RCC 7860 (cell line): Measurements from ENCODE around the gene CTNNBL1.
A peak's percentile ranks its signal among the peaks of the same experiment; 100 is the strongest.
"Not testable (repeated sequence)": the region's sequence is repeated elsewhere in the genome, so short reads cannot be mapped to it uniquely, and the experiment has no call there.

ENCODE experiments used
- DNase-seq: peaks from one replicate; pipeline ENCODE4 v3.0.0-alpha.2; 2015; ENCODE audit warnings: low spot score
- FAIRE-seq: peaks from 2 replicates; lab custom pipeline; 2012; peaks lifted over from hg19 to GRCh38; lab: Jason Lieb, UNC

The CTNNBL1 gene

GRCh38 chr20:37677969-37678861 lies 15.6 kb upstream of the CTNNBL1 start:
- FAIRE-seq = no peak
- DNase-seq = no peak

DNA sequence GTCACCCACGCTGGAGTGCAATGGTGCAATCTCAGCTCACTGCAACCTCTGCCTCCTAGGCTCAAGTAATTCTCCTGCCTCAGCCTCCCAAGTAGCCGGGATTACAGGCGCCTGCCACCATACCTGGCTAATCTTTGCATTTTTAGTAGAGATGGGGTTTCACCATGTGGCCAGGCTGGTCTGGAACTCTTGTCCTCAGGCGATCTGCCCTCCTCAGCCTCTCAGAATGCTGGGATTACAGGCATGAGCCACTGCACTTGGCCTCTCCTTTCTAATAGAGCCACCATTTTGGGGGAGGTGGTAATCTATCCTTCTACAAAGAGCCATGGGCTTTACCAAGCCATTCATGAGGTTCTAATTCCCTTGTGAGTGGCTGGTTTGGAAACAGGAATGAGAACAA lies 14.1 kb upstream of the CTNNBL1 start:
- FAIRE-seq, DNase-seq: not testable (repeated sequence)

GRCh38 chr20:37680420-37680819 lies 13.4 kb upstream of the CTNNBL1 start:
- DNase-seq (peak; percentile 30), FAIRE-seq (no peak)

DNA sequence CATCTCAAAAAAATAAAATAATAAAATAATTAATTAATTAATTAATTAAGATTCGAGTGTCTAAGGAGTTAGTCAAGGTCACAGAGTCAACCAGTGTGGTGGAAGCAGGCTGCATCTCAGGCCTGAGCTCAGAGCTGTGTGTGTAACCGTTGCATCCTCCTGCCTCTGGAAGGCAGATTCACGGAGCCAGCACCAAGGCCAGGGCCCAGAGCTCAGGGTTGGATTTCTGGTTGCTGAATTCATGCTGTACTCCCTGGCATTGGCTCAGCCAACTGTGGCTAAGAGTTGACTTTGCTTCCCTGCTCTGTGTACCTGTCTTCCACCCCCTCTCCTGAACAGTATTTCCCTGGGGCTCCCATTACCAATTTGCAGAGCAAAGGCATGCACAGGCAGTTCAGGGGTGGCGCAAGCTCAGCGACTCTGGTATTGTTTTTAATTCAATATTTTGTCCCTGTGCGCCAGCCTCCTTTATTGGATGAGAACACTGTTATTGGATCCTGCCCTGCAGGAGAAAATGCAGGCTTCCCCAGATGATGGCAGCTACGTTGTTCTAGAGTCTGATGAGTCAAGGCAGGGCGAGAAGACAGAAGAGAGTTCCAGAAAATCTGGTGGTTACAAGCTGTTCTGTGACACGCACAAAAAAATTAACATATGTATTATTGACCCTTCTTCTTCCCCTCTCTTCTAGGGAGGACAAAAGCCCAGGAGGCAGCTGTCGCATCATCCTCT lies 12.3 kb upstream of the CTNNBL1 start:
- FAIRE-seq = no peak
- DNase-seq = no peak

DNA sequence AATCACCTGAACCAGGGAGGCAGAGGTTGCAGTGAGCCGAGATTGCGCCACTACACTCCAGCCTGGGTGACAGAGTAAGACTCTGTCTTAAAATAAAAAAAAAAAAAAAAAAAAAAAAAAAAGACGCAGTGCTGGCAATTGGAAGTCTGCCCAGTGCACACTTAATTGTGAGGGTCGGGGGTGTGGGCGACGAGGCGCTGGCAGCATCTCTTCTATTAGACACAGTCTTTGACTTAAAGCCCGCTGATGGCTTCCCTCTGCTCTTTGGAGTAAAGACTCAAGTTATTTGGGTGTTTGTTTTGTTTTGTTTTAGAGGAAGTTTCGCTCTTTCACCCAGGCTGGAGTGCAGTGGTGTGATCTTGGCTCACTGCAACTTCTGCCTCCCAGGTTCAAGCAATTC lies 10.7 kb upstream of the CTNNBL1 start:
- FAIRE-seq, DNase-seq: not testable (repeated sequence)

DNA sequence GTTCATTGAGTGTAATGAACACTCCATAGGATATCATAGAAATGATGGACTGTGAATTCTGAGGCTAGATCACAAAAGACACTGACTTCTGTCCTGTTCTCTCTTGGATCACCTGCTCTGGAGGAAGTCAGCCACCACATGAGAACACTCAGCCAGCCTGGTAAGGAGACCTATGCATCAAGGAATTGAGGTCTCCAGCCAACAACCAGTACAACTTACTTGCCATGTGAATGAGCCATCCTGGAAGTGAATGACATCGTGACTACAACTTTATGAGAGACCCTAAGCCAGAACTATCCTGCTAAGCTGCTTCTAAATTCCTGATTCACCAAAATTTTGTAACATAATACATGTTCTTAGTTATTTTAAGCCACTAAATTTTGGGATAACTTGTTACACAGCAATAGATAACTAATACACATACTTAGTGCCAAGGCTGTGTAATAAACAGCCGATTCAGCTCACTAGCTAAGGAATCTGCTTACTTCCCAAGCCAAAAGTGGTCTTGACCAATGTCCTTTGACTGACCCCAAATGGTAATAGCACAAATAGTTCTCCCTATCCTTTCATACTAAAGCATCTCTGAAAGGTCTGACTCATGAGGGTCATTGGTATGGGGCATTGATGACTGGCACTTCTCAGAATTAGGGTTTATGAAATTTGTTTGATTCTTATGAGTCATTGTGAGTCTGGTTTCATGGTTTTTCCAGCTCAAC lies 6.9 kb upstream of the CTNNBL1 start:
- DNase-seq = peak; percentile 69
- peak; percentile 81 for FAIRE-seq

- FAIRE-seq (no peak), DNase-seq (no peak)
Measured at GRCh38 chr20:37687478-37687805, 6.4 kb upstream of the CTNNBL1 start.

GRCh38 chr20:37688093-37688492 lies 5.7 kb upstream of the CTNNBL1 start:
- no peak for FAIRE-seq
- no peak for DNase-seq

DNA sequence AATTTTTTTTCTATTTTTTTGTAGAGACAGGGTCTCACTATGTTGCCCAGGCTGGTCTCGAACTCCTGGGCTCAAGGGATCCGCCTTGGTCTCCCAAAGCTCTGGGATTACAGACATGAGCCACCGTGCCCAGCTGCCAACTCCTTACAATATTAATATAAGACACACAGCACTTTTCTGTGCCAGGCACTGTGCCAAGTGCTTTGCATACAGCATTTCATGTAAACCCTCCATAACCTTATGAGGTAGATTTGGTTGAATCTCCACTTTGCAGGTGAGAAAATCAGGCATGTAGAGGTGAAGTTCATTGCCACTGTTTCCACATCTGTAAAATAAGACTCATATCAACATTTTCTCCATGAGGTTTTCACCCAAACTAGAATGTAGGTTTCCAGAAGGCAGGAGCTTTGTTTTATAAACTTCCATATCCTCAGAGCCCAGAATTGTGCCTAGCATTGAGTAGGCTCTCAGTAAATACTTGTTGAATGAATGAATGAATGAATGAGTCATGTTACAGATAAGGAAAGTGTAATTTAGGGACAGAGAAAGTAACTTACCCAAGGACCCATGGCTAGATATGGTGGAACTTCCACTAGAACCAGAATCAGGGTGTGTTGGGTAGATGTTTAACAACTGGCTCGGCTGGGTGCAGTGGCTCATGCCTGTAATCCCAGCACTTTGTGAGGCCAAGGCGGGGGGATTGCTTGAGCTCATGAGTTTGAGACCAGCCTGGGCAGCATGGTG lies 3.0 kb upstream of the CTNNBL1 start:
- DNase-seq = no peak
- no peak for FAIRE-seq

DNA sequence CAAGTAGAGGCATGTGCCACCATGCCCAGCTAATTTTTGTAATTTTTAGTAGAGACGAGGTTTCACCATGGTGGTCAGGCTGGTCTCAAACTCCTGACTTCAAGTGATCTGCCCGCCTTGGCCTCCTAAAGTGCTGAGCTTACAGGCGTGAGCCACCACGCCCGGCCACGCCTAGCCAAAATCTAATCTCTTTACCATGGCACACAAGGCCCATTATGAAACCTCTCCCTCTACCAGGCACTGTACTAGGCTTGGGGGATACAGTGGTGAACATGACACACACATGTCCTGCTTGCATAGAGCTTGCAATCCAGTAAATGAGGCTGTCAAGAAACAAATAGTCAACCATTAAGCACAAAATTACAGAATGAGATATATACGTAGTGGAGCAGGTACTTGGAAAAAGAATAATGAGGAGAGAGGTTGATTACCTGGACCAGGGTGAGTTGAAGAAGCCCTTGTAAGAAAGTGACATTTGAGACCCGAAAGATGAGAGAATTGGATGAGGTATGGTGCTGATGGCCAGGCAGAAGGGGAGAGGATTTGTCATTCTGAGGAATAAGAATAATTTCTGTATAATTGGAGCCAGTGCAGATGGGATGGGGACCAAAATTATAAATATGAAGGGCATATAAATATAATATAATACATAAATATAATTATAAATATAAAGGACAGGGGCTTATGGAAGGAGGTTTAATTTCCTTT lies 1.2 kb upstream of the CTNNBL1 start:
- DNase-seq = no peak
- no peak for FAIRE-seq

DNA sequence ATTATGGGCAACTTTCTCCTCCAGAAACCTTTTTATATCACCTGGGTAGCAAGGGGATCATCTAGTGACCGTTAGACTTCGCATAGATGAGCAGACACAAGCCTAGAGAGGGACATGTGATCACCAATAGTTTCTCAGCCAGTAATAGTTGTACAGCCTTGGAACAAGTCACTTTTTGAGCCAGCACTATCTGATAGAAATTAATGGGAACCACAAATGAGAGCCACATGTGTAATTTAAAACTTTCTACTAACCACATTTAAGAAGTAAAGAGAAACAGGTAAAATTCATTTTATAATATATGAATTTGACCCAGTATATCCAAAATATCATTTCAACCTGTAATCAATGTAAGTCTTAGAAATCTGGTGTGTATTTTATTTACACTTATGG lies 592 bp upstream of the CTNNBL1 start:
- DNase-seq = no peak
- FAIRE-seq = no peak

GRCh38 chr20:37695684-37696342 lies 2.0 kb downstream of the CTNNBL1 start:
- no peak for DNase-seq
- FAIRE-seq = no peak

DNA sequence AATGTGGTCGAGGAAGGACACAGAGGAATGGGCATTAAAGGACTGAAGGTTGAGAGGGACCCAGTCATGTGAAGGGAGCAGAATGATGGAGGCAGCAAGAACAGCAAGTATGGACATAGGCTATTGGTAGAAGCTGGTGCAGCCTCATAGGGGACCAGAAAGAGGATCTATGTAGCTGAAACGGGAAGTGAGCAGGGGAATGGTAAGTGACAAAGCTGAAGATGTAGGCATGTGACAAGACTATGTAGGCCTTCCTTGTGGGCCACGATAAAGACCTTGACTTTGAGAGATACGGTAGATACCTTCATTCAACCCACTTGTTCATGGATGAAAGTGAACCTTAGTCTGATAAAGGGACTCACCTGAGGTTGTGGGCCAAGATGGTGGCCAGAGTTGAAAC lies 3.5 kb downstream of the CTNNBL1 start:
- FAIRE-seq = no peak
- DNase-seq = no peak

DNA sequence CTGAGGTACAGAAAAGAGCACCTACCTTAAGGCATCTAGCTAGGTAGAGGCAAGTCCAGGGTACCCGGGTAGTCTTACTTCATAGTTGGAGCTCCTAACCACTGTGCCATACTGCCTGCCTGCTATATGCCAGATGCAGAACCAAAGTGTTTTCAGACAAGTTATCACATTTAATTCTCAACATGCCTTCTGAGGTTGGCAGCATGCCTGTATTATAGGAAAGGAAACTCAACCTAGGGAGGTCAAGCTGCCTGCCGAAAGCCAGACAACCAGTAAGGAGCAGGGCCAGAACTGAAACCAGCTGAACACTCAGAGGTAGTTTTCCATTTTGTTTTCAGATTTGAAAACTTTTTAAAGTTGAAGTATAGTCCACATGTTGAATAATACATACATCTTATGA lies 5.4 kb downstream of the CTNNBL1 start:
- DNase-seq = no peak
- FAIRE-seq = no peak

DNA sequence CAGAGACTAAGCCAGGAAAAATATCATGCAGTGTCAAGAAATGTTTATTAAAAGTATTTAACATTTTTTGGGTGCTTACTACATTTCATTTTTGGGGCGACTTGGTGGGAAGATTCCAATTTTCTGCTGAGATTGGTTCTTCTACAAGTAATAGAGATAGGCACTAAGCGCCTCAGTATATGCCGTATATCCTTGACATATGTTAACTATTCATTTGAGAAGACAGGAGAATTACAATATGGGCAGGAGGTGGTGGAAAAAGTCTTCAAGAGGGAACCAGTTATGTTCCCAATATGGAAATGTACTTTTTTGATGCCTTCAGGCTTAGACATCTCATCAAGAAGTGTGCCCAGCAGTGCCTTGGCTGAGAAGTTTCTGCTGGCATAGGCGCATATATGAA lies 6.5 kb downstream of the CTNNBL1 start:
- no peak for DNase-seq
- FAIRE-seq = no peak

- DNase-seq, FAIRE-seq: not testable (repeated sequence)
Measured at GRCh38 chr20:37701676-37702075, 7.8 kb downstream of the CTNNBL1 start.

GRCh38 chr20:37702403-37703034 lies 8.7 kb downstream of the CTNNBL1 start:
- DNase-seq = no peak
- no peak for FAIRE-seq

DNA sequence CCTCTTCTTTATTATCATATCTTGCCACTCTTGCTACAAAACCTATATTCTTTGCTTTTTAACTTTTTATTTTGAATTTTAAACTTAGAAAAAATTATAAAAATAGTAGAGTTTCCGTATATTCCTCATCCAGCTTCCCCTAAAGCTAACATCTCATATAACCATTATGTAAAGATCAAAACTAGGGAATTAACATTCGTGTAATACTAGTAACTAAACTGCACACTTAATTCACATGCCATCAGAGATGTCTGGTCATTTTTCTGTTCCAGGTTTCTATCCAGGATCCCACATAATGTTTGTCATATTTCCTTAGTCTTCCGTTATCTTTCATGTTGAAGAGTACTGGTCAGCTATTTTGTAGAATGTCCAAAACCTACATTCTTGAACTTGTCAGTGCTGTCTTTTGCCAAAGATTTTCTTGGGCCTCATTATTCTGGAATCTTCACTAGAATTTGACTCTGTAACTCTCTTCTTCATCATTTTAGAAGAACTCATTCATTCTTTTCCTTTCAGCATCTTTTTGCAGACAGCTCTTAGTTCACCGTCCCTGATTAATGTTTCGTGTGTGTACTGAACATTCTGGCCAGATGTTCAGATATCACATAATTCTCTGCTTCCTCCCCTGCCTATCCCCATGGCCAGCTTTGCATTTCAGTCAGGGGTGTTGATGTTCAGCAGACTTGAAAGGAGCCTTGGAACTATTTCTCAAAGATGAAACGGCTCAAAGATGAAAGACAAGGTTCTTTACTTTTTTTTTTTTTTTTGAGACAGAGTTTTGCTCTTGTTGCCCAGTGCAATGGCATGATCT lies 9.4 kb downstream of the CTNNBL1 start:
- no peak for FAIRE-seq
- no peak for DNase-seq
